CD4-positive, alpha-beta T cell treated with Interferon alpha-2 for 1 hour (primary cell): ENCODE results near the gene PDXP.
A peak's percentile ranks its signal among the peaks of the same experiment; 100 is the strongest.
"Not testable (repeated sequence)": the region's sequence is repeated elsewhere in the genome, so short reads cannot be mapped to it uniquely, and the experiment has no call there.

Experiments used
- DNase-seq, 2 donors: peaks; one replicate each; pipeline ENCODE4 v3.0.0-alpha.2; 2020 to 2022

Gene PDXP

GRCh38 chr22:37675930-37676735 lies 17.6 kb downstream of the PDXP start:
- peak; percentile 3 to 37 for DNase-seq

- peak; percentile 93 to 94 for DNase-seq
Observed at GRCh38 chr22:37676736-37677492, 18.4 kb downstream of the PDXP start.

- DNase-seq = no peak
Observed at GRCh38 chr22:37677493-37677974, 19.0 kb downstream of the PDXP start.

- DNase-seq = no peak
Observed at GRCh38 chr22:37678372-37678771, 19.8 kb downstream of the PDXP start.

- DNase-seq = no peak
Observed at GRCh38 chr22:37679670-37680069, 21.1 kb downstream of the PDXP start.

- DNase-seq = no peak
Observed at GRCh38 chr22:37680191-37680851, 21.8 kb downstream of the PDXP start.

GRCh38 chr22:37681001-37681424 lies 22.5 kb downstream of the PDXP start:
- DNase-seq = no peak

- DNase-seq = peak; percentile 73 to 83
Observed at GRCh38 chr22:37681556-37682049, 23.1 kb downstream of the PDXP start.

GRCh38 chr22:37684803-37685615 lies 26.5 kb downstream of the PDXP start:
- no peak for DNase-seq

- DNase-seq = peak; percentile 74 to 87
Observed at GRCh38 chr22:37686002-37686982, 27.8 kb downstream of the PDXP start, which contains the start of gene NOL12. NOL12 (plus strand) TSS chr22:37686343; CDS start chr22:37686393, 50 bp downstream.

GRCh38 chr22:37690407-37690806 lies 31.9 kb downstream of the PDXP start:
- DNase-seq = no peak

- no peak for DNase-seq
Observed at GRCh38 chr22:37690901-37691504, 32.5 kb downstream of the PDXP start.

- no peak for DNase-seq
Observed at GRCh38 chr22:37692627-37693285, 34.2 kb downstream of the PDXP start.

GRCh38 chr22:37694131-37694530 lies 35.6 kb downstream of the PDXP start:
- not testable (repeated sequence) for DNase-seq

GRCh38 chr22:37696260-37696656 lies 37.7 kb downstream of the PDXP start:
- DNase-seq = not testable (repeated sequence)

- DNase-seq = peak; percentile 86 to 87
Observed at GRCh38 chr22:37696657-37697537, 38.4 kb downstream of the PDXP start, which contains the start of gene TRIOBP. TRIOBP (plus strand) TSS chr22:37697048; CDS start chr22:37701366, 4,318 bp downstream.

GRCh38 chr22:37697538-37697835 lies 39.0 kb downstream of the PDXP start:
- DNase-seq = no peak

- DNase-seq = no peak
Observed at GRCh38 chr22:37701141-37701786, 42.7 kb downstream of the PDXP start.
